ENCODE results near the gene TTLL5.
A peak's percentile ranks its signal among the peaks of the same experiment; 100 is the strongest.

Gene TTLL5

DNA sequence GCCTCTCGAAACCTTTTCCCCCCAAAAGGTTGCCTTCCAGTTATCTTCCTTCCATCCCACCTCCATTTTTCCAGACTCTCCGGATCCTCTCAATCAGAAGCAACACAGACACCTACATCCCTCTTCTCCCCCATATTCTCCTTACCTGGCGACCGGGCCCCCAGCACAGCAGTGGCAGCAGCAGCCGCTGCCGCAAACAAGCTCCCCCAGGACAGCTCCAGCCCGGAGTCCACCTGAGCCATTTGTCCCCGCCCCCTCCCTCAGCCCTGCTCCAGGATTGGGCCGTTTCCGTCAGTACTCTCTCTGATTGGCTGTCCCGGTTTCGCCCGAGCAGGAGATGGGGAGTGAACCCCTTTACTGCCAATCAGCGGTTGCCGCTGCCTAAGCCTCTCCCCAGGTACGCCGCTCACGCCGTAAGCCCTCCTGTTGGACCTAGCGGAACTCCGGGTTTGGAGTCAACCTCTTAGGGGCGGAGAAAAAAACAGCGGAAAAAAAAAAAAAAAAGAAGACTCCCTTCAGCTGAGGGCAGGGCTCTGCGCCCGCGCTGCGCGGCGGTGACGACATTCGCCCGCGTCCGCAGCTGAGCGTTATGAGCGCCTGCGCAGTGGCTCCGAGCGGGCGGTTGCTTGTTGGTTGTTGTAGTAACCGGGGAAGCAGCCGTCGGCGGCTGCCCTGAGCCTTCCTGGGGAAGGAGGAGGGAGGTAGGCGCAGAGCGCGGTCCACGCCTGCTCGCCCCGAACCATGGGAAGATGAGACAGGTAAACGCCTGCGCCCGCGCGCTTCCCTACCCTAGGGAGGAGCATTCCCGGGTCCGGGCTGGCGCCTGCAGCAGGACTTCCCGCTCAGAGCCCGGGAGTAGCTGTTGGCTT lies at the start of gene TTLL5, which contains the start of gene ERG28:
Gene TTLL5 (plus strand): TSS at position 617 of the 869 bp plus-strand sequence. CDS start 1,904 bp downstream, outside the sequence.
Gene ERG28 (minus strand): TSS at position 247 of the 869 bp plus-strand sequence. CDS start 3,374 bp downstream, outside the sequence.
- peak; percentile 97 to 98 (median 98) for DNase-seq

GRCh38 chr14:75612157-75612556 lies 48.9 kb upstream of the TTLL5 start:
- no peak for DNase-seq

DNA sequence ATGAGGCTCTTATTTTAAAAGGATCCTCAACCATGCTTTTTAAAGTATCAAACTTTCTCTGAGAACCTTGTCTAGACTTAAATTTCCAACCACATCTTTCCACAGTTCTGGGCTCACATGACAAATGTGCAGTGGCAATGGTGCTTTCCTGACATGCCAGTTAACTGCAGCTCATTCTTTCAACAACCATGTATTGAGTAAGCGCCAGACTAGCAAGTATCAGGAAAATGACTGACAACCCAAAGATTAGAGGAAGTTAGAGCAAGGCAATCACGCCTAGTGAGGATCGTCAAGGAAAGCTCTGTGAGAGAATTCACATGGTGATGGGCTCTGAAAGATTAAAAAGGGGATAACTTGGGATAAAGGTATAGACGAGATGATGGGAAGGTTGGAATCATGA lies 46.9 kb upstream of the TTLL5 start:
- DNase-seq, result peak; percentile 81 to 92 (median 91)

DNA sequence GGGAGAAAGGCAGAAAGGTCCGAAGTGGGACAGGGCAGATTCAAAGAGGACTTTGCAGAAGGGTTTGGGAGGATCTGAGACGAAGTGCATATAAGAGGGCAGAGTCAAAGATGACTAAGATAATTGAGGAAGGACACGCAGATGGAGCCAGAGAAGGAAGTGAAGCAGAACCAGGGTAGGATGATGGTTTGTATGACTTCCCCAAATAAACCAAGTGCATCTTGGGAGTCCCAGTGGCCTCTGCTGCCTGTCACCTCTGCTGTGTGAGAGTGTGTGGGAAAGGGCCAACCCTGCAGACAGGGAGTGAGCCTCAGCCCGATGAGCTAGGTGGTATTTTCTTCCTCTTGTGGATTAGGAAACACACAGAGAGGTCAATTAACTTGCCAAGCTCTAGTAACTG lies 45.8 kb upstream of the TTLL5 start:
- DNase-seq, result peak; percentile 86 to 94 (median 91)

DNA sequence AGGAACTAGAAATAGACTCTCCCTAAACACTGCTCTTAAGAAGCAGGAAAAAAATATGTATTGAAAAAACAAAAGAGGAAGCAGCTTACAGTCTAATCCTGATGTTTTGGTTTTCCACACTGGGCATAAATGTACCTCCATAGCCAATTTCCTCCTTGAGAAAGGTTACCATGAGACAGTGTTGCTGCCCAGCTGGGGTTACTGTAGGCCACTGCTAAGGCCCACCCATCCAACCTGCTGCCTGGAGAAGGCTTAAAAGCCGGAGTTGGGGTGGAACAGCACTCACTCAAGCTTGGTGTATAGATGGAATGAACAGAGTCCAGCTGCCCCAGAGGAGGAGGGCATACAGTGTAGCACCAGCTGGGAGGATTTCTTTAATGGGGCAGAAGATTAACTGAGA lies 41.5 kb upstream of the TTLL5 start:
- DNase-seq, result no peak

DNA sequence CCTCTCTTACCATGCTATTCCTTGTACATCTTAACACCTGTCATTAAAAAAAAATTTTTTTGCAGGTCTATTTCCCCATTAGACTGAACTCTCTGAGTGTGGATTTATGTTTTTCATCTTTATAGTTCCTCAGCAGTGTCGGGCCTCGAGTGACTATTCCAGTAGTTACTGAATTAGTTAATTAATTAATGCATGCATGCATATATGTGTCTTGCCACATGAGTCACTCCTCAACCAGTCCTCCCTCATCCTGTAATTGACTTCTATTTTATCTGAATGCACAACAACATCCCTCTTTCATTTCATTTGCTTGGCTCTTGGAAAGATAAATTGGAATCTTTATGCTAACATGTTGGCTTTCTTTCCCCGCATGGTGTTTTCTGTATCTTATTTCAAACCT lies 36.0 kb upstream of the TTLL5 start:
- DNase-seq, result no peak

GRCh38 chr14:75626396-75626795 lies 34.6 kb upstream of the TTLL5 start:
- peak; percentile 39 to 48 (median 41) for DNase-seq

DNA sequence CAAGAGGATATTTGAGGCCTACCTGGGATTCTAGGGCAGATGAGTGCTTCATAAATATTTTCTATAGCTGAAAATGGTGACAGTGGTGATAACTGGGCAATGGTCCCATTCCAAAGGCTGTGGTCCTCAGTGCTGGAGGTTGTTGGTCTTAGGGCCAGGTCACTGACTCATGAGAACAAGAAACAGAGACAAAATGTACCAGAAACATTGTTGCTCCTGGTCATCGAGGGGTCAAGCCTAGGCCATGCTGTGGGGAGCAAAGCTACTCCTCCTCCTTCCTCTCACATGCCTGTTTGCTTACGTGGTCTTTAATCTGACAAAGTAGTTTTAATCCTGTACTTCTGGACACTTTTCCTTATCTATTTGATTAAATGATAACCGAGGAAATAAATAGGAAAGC lies 34.2 kb upstream of the TTLL5 start:
- no peak for DNase-seq

DNA sequence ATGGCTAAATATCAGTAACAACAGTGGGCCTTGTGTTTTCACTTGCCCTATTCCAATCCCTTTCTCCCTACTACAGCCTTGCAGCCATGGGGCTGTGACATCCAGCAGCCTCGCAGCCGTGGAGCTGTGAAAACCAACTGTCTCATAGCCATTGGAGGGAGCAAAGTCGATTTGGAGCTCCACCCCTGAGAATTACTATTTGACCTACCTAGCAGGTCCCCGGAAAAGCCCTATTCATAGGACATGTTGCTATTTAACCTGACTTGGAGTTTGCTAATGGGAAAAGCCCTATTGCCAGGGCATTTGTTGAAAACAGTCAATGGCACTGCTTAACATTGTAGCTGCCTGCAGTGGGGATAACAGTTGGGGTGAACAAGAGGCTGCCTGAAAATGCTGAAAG lies 33.6 kb upstream of the TTLL5 start:
- DNase-seq, result no peak

- DNase-seq, result no peak
Observed at GRCh38 chr14:75628816-75629215, 32.2 kb upstream of the TTLL5 start.

GRCh38 chr14:75630695-75631452 lies 30.2 kb upstream of the TTLL5 start:
- DNase-seq, result no peak

DNA sequence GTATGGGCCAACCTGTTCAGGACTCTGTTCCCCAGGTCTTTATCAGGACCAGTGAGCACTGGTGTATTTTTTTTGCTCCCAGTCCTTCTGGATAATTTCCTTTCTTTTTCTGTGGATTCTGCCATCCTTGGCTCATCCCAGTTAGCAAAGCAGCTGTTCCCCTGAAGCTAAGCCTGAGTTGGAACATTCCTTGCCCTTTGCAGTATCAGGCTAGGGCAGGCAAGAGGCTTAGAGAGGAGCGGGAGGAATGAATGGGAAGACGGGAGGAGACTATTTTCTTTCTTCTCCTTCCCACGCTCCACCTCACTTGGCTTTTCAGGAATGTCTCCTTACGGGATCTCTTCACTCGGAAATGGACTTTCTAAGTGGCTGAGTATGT lies 29.6 kb upstream of the TTLL5 start:
- DNase-seq, result no peak

- DNase-seq, result no peak
Observed at GRCh38 chr14:75634848-75635247, 26.2 kb upstream of the TTLL5 start.

GRCh38 chr14:75636100-75636692 lies 24.9 kb upstream of the TTLL5 start:
- DNase-seq, result no peak

DNA sequence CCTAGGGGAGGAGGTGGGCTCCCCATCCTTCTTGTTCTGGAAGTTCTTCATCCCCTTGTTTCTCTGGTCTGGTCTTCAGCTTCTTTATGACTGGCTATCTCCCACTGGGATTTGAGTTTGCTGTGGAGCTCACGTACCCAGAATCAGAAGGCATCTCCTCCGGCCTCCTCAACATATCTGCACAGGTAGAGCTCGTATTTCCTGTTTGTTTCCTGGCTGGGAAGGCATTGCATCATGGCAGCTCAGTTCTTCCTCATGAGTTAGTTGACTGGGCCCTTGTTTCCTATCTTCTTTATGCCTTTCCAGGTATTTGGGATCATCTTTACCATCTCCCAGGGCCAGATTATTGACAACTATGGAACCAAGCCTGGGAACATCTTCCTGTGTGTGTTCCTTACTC lies 20.2 kb upstream of the TTLL5 start:
- DNase-seq, result no peak

DNA sequence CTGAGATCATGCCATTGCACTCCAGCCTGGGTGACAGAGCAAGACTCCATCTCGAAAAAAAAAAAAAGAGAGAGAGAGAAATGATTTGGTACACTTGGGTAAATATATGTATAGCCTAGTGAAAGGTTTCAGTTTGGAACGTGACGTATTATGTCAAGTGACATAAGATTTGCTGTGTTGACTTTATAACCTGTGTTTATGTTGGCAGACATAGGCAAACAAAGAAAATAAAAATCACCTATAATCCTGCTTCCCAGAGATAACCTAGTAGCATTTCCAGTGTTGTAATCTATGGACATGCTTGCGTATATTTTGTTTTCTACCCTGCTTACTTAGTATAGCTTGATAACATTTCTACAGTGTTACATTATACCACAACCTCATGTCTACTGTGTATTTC lies 17.1 kb upstream of the TTLL5 start:
- no peak for DNase-seq

DNA sequence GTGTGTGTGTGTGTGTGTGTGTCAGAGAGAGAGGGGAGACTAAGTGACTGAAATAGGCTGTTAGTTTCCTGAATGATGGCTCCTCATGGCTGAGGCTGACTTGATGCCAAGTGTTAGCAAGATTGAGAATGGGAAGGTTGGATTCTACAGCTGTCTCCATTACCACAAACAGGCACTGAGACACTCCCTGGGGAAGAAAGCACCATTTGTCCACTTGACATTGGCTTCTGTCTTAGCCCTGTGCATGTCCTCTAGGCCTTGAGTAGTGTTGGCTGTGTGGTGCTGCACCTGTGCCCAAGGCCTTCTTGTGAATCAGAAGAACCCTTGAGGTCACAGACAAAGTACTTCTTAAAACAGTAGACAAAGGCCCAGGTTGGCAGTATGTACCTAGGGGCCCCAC lies 16.0 kb upstream of the TTLL5 start:
- DNase-seq, result no peak

GRCh38 chr14:75646762-75647161 lies 14.3 kb upstream of the TTLL5 start:
- DNase-seq, result no peak

DNA sequence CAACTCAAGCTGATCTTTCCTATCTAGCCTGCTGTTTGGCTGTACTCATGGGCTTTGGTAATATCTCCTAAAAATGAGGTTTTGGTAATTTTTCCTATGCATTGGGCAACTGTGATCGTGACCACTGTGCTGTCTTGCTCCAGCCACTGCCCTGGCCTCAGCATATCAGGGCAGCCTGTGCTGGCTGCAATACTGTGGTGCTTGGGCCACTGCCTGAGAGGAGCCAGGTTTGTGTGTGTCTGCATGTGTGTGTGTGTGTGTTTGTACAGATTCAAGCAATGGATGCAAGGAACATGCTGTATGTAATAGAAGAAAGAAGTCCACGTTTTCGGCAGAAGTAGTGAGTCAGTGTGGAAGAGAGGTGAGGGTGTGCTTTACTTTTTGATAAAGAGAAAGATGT lies 13.4 kb upstream of the TTLL5 start:
- no peak for DNase-seq

DNA sequence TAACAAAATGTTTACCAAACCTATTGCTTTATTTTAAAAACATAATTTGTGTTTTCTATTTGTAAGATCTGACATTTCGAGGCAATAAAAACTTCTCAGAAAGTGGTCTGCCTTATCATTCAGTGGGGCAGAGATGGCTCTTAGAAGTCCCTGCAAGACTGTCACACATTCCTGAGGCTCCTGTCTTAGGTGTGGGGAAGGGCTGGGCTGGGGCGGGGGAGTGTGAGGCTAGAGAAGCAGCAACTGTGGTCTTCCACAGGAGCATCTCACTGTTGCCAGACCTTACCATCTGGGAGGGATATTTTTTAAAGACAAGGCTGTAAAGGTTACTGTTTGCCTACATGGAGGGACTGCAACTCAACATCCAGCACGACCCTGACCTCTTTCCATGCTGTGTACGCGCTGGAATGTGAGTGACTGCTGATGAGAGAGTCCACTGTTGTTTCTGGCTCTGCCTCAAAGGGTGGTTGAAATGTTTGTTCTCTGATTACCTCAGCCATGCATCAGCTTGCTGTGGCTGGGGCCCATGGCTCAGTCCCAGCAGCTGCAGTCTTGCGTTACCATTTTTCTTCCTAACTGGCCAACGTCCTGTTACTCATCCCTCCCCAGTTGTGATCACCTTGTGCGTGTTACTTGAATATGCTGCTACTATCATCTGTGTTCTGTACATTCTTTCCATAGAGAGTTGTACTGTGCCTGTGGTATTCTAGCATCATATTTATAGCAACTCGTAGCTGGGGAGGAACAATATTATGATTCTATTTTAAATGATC lies 12.8 kb upstream of the TTLL5 start:
- no peak for DNase-seq

- no peak for DNase-seq
Observed at GRCh38 chr14:75649337-75649736, 11.7 kb upstream of the TTLL5 start.

DNA sequence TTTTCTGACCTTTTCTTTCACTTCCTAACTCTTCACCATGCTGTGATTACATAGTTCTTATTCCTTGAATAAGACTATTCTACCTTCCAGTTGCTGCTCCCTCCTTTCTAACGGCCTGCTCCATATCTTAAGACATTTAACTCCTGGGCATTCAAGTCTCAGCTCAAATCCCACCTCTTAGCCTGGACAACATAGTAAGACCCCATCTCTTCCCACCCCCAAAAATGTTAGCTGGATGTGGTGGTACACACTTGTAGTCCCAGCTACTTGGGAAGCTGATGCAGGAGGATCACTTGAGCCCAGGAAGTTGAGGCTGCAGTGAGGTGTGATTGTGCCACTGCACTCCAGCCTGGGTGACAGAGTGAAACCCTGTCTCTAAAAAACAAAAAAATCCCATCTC lies 11.3 kb upstream of the TTLL5 start:
- DNase-seq, result no peak
